HepG2 (cell line): Measurements from ENCODE around the gene RPL37.

Experiments
- CTCF ChIP-seq: sonication (generic); formaldehyde crosslinking; IDR thresholded peaks from 2 replicates; pipeline ENCODE4 v1.5.0; 2020; ENCODE audit warnings: mild to moderate bottlenecking, missing genetic modification reagents, moderate library complexity
- DMTF1 ChIP-seq: sonication (generic); formaldehyde crosslinking; IDR thresholded peaks from 2 replicates; pipeline ENCODE4 v1.4.0; 2020; ENCODE audit warnings: mild to moderate bottlenecking, missing genetic modification reagents
- MAFK ChIP-seq, 2 experiments: IDR thresholded peaks in 1 of 2; conservative IDR thresholded peaks in 1 of 2; 2 replicates each; pipeline ENCODE4 v1.6.1; 2011; ENCODE audit warnings: improper control_type of control experiment in 2 of 2, low read length in 2 of 2
- SETDB1 ChIP-seq: sonication (generic); formaldehyde crosslinking; IDR thresholded peaks from 2 replicates; pipeline ENCODE4 v1.5.1; 2020; ENCODE audit warnings: missing genetic modification reagents, mild to moderate bottlenecking, borderline replicate concordance

GRCh38 chr5:40833712-40834229 lies 1.3 kb downstream of the RPL37 start:
- TF ChIP-seq CTCF (CRISPR knock-in tag) (no peak), DMTF1 (CRISPR knock-in tag) (no peak), SETDB1 (no peak), MAFK (conservative IDR thresholded peaks at IDR 0.05 in 1 of 2, IDR thresholded peaks at IDR 0.05 in 1 of 2; ENCODE audit: low read length in 2 of 2) (no peak)
